Activated CD4-positive, alpha-beta T cell treated with anti-CD3 and anti-CD28 coated beads for 36 hours (primary cell): ENCODE data around the gene UBE2U. TPM values are rescaled to one million over a fixed set of nuclear protein-coding genes. Genes with fewer than 3 reads are reported as not detected.

Experiments used
- ATAC-seq: fragments of 200-7000 bp; cut with Tn5 transposase; one replicate; pipeline ENCODE4 v1.10.0; 2021; ENCODE audit warnings: mild to moderate bottlenecking, moderate library complexity
- CTCF ChIA-PET: fragments of 350-600 bp; sonication (Branson Sonifier 250); formaldehyde crosslinking; loops from one replicate; lab custom pipeline; 2021; ENCODE audit warnings: antibody characterized with exemption; lab: Charles Lee
- POLR2A ChIA-PET: fragments of 350-600 bp; sonication (Branson Sonifier 250); formaldehyde crosslinking; loops from one replicate; lab custom pipeline; 2021; ENCODE audit warnings: antibody characterized with exemption, inconsistent platforms; lab: Charles Lee
- DNase-seq: peaks from one replicate; pipeline ENCODE4 v3.0.0-alpha.2; 2020
- H3K27ac Mint-ChIP-seq: one replicate; pipeline ENCODE4 v1.8.0; 2021; ENCODE audit warnings: mixed read lengths
- H3K27me3 Mint-ChIP-seq: one replicate; pipeline ENCODE4 v1.8.0; 2021; ENCODE audit warnings: mixed read lengths
- H3K36me3 Mint-ChIP-seq: one replicate; pipeline ENCODE4 v1.8.0; 2021; ENCODE audit warnings: low read depth, mixed read lengths
- H3K4me1 Mint-ChIP-seq: one replicate; pipeline ENCODE4 v1.8.0; 2021; ENCODE audit warnings: mixed read lengths
- H3K4me3 Mint-ChIP-seq: one replicate; pipeline ENCODE4 v1.8.0; 2021; ENCODE audit warnings: mild to moderate bottlenecking, moderate library complexity, mixed read lengths
- H3K9me3 Mint-ChIP-seq: one replicate; pipeline ENCODE4 v1.8.0; 2021; ENCODE audit warnings: low read depth, mixed read lengths
- intact Hi-C, 2 experiments: fragments of 100-400 bp; cut with DNase I in 1 of 2; cut with micrococcal nuclease in 1 of 2; formaldehyde crosslinking; loops; one replicate each; pipeline versions ENCODE4 v1.14.2 to v1.15.1; 2022 to 2024; cut with DNase I, micrococcal nuclease
- total RNA-seq, 2 experiments: library from RNA; stranded (reverse); gene quantifications; one replicate each; pipeline ENCODE4 v1.2.3, GENCODE V29; 2021

The UBE2U gene
- total RNA-seq, 2 experiments from 2014 or later = not detected

DNA sequence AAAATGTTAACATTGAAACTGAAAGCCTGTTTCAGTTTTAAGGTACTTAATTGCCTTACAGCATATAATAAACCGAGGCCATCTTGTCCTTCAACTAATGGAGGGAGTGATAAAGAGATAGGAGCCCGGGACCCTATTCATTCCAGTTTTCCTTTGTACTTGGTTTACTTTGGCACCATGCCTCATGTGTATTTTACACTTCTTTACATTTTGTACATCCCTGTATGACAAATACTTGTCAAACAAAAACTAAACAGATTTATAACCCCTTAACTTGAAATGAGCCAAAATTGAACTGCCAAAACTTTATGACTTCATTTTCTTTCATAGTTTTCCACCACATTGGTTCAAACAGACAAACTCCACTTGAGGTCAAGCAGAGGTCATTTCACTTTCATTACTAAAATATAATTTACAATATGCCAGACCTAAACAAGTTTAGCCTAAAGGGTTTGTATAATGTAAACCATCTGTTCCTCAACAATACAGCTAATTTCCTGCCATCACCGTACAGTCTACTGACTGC lies 30.9 kb upstream of the UBE2U start:
- Mint-ChIP-seq H3K4me1 (peaks cover 23% of the 10 kb centered on the region), H3K27ac (no peak overlapping the region), H3K4me3 (no peak overlapping the region), H3K9me3 (no peaks in the 10 kb centered on the region), H3K36me3 (no peaks in the 10 kb centered on the region), H3K27me3 (peaks cover 16% of the 10 kb centered on the region)
- CTCF ChIA-PET = no interaction called here
- POLR2A ChIA-PET = no interaction called here
- intact Hi-C loops = loop anchor here (2.0 to 5.0 kb wide), 2 partner anchors 50 kb away; no protein-coding TSS in a partner anchor
- no peak for DNase-seq
- no peak for ATAC-seq

- Mint-ChIP-seq H3K9me3 (no peaks in the 10 kb centered on the region), H3K27ac (no peak overlapping the region), H3K4me3 (no peak overlapping the region), H3K36me3 (no peaks in the 10 kb centered on the region), H3K27me3 (peaks cover 15% of the 10 kb centered on the region), H3K4me1 (peaks cover 23% of the 10 kb centered on the region)
- ChIA-PET CTCF (no interaction called here), POLR2A (no interaction called here)
- intact Hi-C loops = loop anchor here (2.0 to 5.0 kb wide), 2 partner anchors 49 kb away; no protein-coding TSS in a partner anchor
- no peak for DNase-seq
- ATAC-seq = no peak
These were observed 30.0 kb upstream of the UBE2U start for GRCh38 chr1:64173336-64173940.

DNA sequence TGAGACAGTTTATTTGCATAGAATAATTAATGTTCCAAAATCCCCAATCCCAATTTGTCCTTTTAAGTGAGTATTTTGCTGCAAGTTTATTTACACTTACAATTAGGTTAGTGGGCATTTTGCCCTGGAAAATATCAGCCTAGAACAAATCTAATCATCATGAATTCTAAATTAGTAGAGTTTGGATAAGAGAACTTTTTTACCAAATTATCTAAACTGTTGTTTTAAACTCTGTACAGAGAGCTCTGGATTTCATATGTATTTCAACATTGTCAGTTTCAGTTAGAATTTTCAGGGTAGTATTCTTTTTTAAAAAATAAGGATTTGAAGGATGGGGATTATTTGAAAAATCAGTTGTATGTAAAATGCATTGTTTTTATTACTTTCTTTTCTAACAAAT lies 27.8 kb upstream of the UBE2U start:
- DNase-seq (no peak), ATAC-seq (no peak)
- Mint-ChIP-seq H3K4me3 (no peak overlapping the region), H3K36me3 (no peaks in the 10 kb centered on the region), H3K9me3 (no peaks in the 10 kb centered on the region), H3K27ac (no peak overlapping the region), H3K4me1 (peaks cover 23% of the 10 kb centered on the region), H3K27me3 (peaks cover 15% of the 10 kb centered on the region)
- ChIA-PET POLR2A (no interaction called here), CTCF (no interaction called here)
- intact Hi-C loops = no loop called here

GRCh38 chr1:64176659-64177058 lies 26.8 kb upstream of the UBE2U start:
- no peak for ATAC-seq
- peaks cover 13% of the 10 kb centered on the region for H3K4me1 Mint-ChIP-seq

GRCh38 chr1:64179588-64179987 lies 23.8 kb upstream of the UBE2U start:
- no peak overlapping the region for H3K4me3 Mint-ChIP-seq
- no peak for ATAC-seq
- H3K36me3 Mint-ChIP-seq = no peaks in the 10 kb centered on the region
- H3K4me1 Mint-ChIP-seq = peaks cover 6% of the 10 kb centered on the region
- H3K27ac Mint-ChIP-seq = no peak overlapping the region
- peaks cover 11% of the 10 kb centered on the region for H3K27me3 Mint-ChIP-seq
- ChIA-PET POLR2A (no interaction called here), CTCF (no interaction called here)
- H3K9me3 Mint-ChIP-seq = no peaks in the 10 kb centered on the region
- DNase-seq = no peak
- intact Hi-C loops = no loop called here

More at GRCh38 chr1:64176659-64177058, 26.8 kb upstream of the UBE2U start:
- no peaks in the 10 kb centered on the region for H3K9me3 Mint-ChIP-seq
- no peak for DNase-seq
- ChIA-PET CTCF (interaction anchor here (0.7 to 1.3 kb wide), 2 partner anchors 14 to 895 kb away, joined by 3 read pairs; no protein-coding TSS in a partner anchor), POLR2A (no interaction called here)
- no peak overlapping the region for H3K4me3 Mint-ChIP-seq
- no peaks in the 10 kb centered on the region for H3K36me3 Mint-ChIP-seq
- no peak overlapping the region for H3K27ac Mint-ChIP-seq
- intact Hi-C loops = no loop called here
- peaks cover 12% of the 10 kb centered on the region for H3K27me3 Mint-ChIP-seq

GRCh38 chr1:64182207-64182606 lies 21.2 kb upstream of the UBE2U start:
- DNase-seq = no peak
- no peaks in the 10 kb centered on the region for H3K9me3 Mint-ChIP-seq
- no peak overlapping the region for H3K4me3 Mint-ChIP-seq
- H3K27me3 Mint-ChIP-seq = peaks cover 6% of the 10 kb centered on the region
- H3K4me1 Mint-ChIP-seq = peaks cover 6% of the 10 kb centered on the region
- ATAC-seq = no peak
- H3K36me3 Mint-ChIP-seq = no peaks in the 10 kb centered on the region
- intact Hi-C loops = no loop called here
- no peak overlapping the region for H3K27ac Mint-ChIP-seq
- POLR2A ChIA-PET = no interaction called here
- CTCF ChIA-PET = interaction anchor here (0.6 kb wide), 1 partner anchor 520 kb away, joined by 3 read pairs; no protein-coding TSS in a partner anchor

DNA sequence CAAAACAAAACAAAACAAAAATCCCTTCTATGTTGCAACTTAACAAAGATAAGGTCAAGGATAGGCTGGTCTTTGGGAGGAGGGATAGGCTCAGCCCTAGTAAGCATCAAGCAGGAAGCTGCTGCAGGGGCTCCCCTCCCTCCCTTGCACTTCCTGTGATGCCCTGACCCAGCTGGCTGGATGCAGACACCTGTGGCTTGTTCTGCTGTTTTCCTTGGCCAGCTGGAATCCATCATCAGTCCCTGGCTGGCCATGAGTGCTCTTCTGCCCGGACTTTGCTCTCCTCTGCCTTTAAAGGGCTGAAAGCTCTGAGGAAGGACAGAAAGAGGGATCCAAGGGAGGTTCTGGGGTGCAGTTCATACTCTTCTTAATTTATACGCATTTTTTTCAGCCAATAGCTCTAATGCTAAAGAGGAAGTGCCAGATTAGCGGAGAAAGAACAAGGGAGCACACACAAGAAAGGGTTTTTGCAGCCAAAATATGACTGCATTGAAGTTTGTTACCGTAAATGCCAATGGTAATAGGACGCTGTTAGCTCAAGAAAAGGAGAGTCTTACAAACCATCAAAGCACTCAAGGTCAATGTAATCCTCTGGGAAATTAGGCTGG lies 19.9 kb upstream of the UBE2U start:
- H3K36me3 Mint-ChIP-seq = no peaks in the 10 kb centered on the region
- no peaks in the 10 kb centered on the region for H3K9me3 Mint-ChIP-seq
- DNase-seq (no peak), ATAC-seq (no peak)
- H3K4me3 Mint-ChIP-seq = no peak overlapping the region
- no peak overlapping the region for H3K27ac Mint-ChIP-seq
- H3K4me1 Mint-ChIP-seq = peaks cover 6% of the 10 kb centered on the region
- ChIA-PET CTCF (interaction anchor here (0.6 to 1.2 kb wide), 4 partner anchors 19 to 61 kb away, joined by 3 to 6 read pairs (median 3); no protein-coding TSS in a partner anchor), POLR2A (no interaction called here)
- H3K27me3 Mint-ChIP-seq = peaks cover 2% of the 10 kb centered on the region
- intact Hi-C loops = no loop called here

- Mint-ChIP-seq H3K9me3 (no peaks in the 10 kb centered on the region), H3K4me3 (no peak overlapping the region), H3K4me1 (peaks cover 6% of the 10 kb centered on the region), H3K27ac (no peak overlapping the region), H3K36me3 (no peaks in the 10 kb centered on the region), H3K27me3 (peaks cover 2% of the 10 kb centered on the region)
- ChIA-PET POLR2A (no interaction called here), CTCF (interaction anchor here (1.0 to 1.4 kb wide), 3 partner anchors 15 to 47 kb away, joined by 3 to 6 read pairs (median 4); no protein-coding TSS in a partner anchor)
- ATAC-seq (no peak), DNase-seq (no peak)
- intact Hi-C loops = no loop called here
These were observed 19.4 kb upstream of the UBE2U start for GRCh38 chr1:64184003-64184440.

DNA sequence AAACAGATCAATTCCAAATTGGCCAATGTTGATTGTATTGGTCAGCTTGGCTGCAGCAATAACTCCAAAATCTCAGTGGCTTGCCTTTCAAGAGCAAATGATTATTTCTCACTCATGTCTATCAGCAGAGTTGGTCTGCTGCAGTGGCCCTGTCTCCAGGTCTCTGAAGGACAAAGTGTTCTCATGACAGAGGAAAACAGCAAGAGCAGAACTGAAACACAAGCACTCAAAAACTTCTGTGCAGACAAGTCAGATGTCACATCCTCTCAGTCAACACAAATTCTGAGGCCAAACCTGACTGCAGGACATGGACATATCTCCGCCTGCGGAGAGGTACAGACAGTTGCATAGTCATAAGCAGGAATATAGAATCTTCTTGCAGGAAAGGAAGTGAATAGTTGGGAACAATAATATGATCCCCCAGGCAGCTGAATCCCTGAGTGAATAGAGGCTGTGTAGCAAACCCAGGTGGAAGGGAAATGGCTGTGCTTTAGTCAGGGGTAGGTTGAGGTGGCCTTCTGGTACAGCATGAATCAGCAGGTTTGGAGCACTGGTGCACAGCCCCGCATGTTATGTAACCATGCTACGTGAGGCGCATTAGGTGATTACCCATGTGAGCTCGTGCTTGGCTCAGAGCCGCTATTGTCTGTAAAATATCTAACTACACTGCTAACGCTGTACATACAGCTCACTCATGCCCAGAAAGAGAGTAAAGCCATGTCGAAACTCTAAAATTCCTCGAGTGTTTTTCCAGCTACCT lies 17.1 kb upstream of the UBE2U start:
- ChIA-PET CTCF (interaction anchor here (1.1 kb wide), 1 partner anchor 66 kb away, joined by 7 read pairs; no protein-coding TSS in a partner anchor), POLR2A (no interaction called here)
- no peak overlapping the region for H3K4me3 Mint-ChIP-seq
- intact Hi-C loops = no loop called here
- ATAC-seq (no peak), DNase-seq (no peak)
- H3K27ac Mint-ChIP-seq = no peak overlapping the region
- H3K4me1 Mint-ChIP-seq = peaks cover 6% of the 10 kb centered on the region
- no peaks in the 10 kb centered on the region for H3K36me3 Mint-ChIP-seq
- no peaks in the 10 kb centered on the region for H3K9me3 Mint-ChIP-seq
- H3K27me3 Mint-ChIP-seq = peaks cover 2% of the 10 kb centered on the region

DNA sequence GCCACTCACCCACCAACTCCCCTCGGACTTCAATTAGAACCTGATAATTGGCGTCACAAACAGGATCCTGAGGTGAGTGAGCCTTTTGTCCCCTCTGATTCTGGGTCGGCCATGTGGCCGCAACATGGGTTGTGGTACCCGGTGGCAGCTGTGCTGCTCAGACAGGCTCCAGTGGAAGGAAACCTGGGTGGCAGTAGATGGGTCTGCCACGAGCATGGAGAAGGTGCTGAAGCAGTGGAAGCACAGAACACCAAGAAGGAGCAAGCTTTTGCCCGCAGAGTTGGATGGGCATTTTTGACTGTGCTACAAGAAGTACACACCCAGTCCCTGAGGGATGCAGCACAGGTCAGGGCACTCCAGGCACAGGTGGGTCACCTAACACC lies 16.5 kb upstream of the UBE2U start:
- CTCF ChIA-PET = interaction anchor here (1.1 kb wide), 1 partner anchor 66 kb away, joined by 7 read pairs; no protein-coding TSS in a partner anchor

GRCh38 chr1:64187646-64188045 lies 15.8 kb upstream of the UBE2U start:
- intact Hi-C loops = no loop called here
- Mint-ChIP-seq H3K4me1 (peaks cover 6% of the 10 kb centered on the region), H3K27me3 (no peaks in the 10 kb centered on the region)

More for the DNA sequence above, 16.5 kb upstream of the UBE2U start:
- intact Hi-C loops = no loop called here
- Mint-ChIP-seq H3K9me3 (no peaks in the 10 kb centered on the region), H3K4me1 (peaks cover 6% of the 10 kb centered on the region), H3K27me3 (peaks cover 2% of the 10 kb centered on the region), H3K4me3 (no peak overlapping the region), H3K36me3 (no peaks in the 10 kb centered on the region), H3K27ac (no peak overlapping the region)
- DNase-seq = no peak
- ATAC-seq = no peak
- POLR2A ChIA-PET = no interaction called here

More at GRCh38 chr1:64187646-64188045, 15.8 kb upstream of the UBE2U start:
- no peak for DNase-seq
- Mint-ChIP-seq H3K9me3 (no peaks in the 10 kb centered on the region), H3K27ac (no peak overlapping the region), H3K4me3 (no peak overlapping the region), H3K36me3 (no peaks in the 10 kb centered on the region)
- POLR2A ChIA-PET = no interaction called here
- CTCF ChIA-PET = no interaction called here
- no peak for ATAC-seq
